HG03108 (cell line): ENCODE results near the gene INPP1.

Experiments used
- ATAC-seq: cut with Tn5 transposase; IDR thresholded peaks from one replicate; pipeline ENCODE4 v1.9.1; 2021; ENCODE audit warnings: moderate library complexity; ENCODE audit not compliant: unreplicated experiment

The INPP1 gene

GRCh38 chr2:190407662-190408537, 64.5 kb downstream of the INPP1 start, which contains the start of gene MFSD6:
TSS of gene MFSD6 (plus strand) at chr2:190408355. CDS start at chr2:190436030, 27,675 bp downstream.
- ATAC-seq = peak; percentile 55

GRCh38 chr2:190408538-190409271, 65.3 kb downstream of the INPP1 start:
- ATAC-seq = peak; percentile 64

- ATAC-seq = no peak
Observed at GRCh38 chr2:190409616-190410015, 66.2 kb downstream of the INPP1 start.

DNA sequence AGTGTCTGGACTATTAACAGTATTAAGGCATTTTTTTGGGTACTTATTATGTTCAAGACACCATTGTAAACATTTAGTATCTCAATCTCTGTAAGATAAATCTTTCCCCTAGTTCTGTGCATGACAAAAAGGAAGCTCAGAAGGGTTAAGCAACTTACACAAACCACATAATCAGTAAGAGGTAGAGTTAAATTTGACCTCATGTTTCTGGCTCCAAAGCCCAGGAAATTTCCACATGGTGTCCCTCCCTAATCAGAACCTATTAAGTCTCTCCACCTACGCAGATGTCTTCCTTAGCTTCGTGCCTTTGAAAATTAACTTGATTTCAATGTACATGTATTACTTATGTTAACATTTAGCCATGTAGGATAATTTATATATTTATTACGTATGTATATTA, 66.8 kb downstream of the INPP1 start:
- no peak for ATAC-seq

DNA sequence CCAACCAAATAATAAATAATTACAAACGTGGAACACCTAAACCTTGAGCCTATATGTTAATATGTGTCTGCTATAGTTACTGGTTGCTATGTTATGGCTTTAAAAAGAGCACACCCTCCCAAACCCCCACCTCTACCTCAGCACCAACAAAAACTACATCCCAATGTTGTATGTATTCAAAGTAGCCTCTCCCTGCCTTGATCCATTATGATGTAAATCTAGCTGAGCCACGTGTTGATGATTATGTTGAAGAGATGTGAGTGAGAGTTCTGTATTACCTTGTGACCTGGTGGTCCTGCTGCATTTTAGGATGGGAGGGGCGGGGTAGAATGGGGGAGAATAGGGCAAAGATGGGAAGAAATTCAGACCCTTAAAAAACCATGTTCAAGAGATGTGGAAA, 69.6 kb downstream of the INPP1 start:
- ATAC-seq = no peak

GRCh38 chr2:190413421-190413820, 70.0 kb downstream of the INPP1 start:
- ATAC-seq = no peak

GRCh38 chr2:190415251-190415650, 71.9 kb downstream of the INPP1 start:
- no peak for ATAC-seq

DNA sequence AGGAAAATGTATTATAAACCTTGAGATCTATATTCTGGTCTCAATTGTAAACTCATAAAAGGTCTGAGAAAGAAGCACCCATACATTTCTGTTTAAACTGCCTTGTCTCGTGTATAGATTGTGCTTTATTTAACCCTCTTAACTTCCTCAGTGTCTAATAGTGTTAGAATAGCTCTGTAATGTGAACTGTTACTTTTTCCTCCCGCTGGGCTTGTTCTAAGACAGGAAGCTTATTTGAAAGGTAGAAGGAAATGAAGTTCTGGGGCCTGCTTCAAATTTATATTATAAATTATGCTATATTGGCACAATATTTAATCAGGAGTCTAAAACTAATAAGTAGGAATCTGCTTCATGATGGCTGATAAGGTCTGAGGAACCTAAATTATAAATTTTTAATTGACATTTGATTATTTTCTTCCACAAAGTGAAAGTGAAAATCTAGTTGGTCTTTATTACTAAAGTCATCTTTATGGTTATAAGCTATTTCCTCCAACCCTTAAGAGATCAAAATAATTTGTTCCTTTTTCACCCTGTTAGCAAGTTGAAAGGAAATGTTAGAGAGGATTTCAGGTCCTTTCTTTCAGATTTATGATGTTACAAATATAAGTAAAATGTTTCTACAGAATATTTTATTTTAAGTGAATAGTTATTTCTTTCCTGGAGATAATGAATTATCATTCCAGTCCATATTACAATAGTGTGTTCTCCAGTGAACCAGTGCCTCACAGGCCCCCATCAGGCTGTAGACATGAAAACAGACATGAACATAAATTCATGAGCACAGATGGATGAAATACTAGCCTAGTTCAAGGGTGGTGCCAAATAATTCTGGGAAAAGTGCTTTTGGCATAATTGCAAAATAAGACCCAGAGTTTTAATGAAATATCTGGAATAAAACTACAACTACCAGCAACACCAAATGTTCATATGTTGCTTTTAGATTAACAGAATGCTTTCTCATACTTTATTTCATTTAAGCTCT, 72.7 kb downstream of the INPP1 start:
- peak; percentile 59 for ATAC-seq

GRCh38 chr2:190417045-190417842, 73.9 kb downstream of the INPP1 start:
- no peak for ATAC-seq

DNA sequence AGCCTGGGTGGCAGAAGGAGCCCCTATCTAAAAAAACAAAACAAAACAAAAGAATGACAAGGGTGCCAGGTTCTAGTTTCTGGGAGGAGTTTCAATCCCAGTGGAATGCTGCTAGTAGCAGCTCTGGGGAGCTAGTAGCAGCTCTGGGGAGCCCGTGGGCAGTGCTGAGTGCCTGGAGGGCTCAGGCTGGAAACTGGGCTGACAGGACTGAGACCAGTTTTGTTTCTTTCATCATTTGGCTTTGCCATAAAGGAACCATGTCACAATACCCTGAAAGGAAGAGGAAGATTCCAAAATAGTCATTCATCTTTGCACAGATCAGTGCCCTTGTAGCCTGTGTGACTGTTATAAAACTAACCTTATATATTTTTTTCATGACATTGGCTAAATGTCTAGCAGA, 75.3 kb downstream of the INPP1 start:
- ATAC-seq = no peak

- ATAC-seq = no peak
Observed at GRCh38 chr2:190420801-190421200, 77.4 kb downstream of the INPP1 start.
